ENCODE data around the gene STAU1. TPM values are rescaled to one million over a fixed set of nuclear protein-coding genes. Genes with fewer than 3 reads are reported as not detected.
A peak's percentile ranks its signal among the peaks of the same experiment; 100 is the strongest.
"Not testable (repeated sequence)": the region's sequence is repeated elsewhere in the genome, so short reads cannot be mapped to it uniquely, and the experiment has no call there.

Gene STAU1
- total and polyA plus RNA-seq, 9 donors = 29.1 to 68.5 (median 54.5) TPM

GRCh38 chr20:49229381-49229780 lies 41.2 kb upstream of the STAU1 start:
- no CpG with 5 or more reads among the region's 2 CpGs for WGBS (ENCODE audit: insufficient coverage)
- no peak overlapping the region for H3K27ac ChIP-seq (ENCODE audit: low read length)

GRCh38 chr20:49228676-49229075 lies 40.5 kb upstream of the STAU1 start:
- no peaks in the 10 kb centered on the region for H3K27me3 ChIP-seq (ENCODE audit: control insufficient read depth, insufficient read depth, low read length)
- H3K4me3 ChIP-seq (ENCODE audit: low read length) = no peak overlapping the region
- peak; percentile 56 for DNase-seq
- WGBS (ENCODE audit: insufficient coverage) = 92% methylated on average over 7 of the region's 9 CpGs
- H3K36me3 ChIP-seq (ENCODE audit: control insufficient read depth, insufficient read depth, low read length) = peaks cover 73% of the 10 kb centered on the region
- no peaks in the 10 kb centered on the region for H3K9me3 ChIP-seq (replicated peaks; ENCODE audit: control insufficient read depth, low read depth, low read length)
- peaks cover 31% of the 10 kb centered on the region for H3K4me1 ChIP-seq (ENCODE audit: control insufficient read depth, insufficient read depth, low read length)
- no peak overlapping the region for H3K27ac ChIP-seq (ENCODE audit: low read length)

More at GRCh38 chr20:49229381-49229780, 41.2 kb upstream of the STAU1 start:
- DNase-seq = no peak
- no peak overlapping the region for H3K4me3 ChIP-seq (ENCODE audit: low read length)
- no peaks in the 10 kb centered on the region for H3K27me3 ChIP-seq (ENCODE audit: control insufficient read depth, insufficient read depth, low read length)
- no peaks in the 10 kb centered on the region for H3K9me3 ChIP-seq (replicated peaks; ENCODE audit: control insufficient read depth, low read depth, low read length)
- peaks cover 73% of the 10 kb centered on the region for H3K36me3 ChIP-seq (ENCODE audit: control insufficient read depth, insufficient read depth, low read length)
- peaks cover 31% of the 10 kb centered on the region for H3K4me1 ChIP-seq (ENCODE audit: control insufficient read depth, insufficient read depth, low read length)

GRCh38 chr20:49225896-49226295 lies 37.8 kb upstream of the STAU1 start:
- H3K4me1 ChIP-seq (ENCODE audit: control insufficient read depth, insufficient read depth, low read length) = peaks cover 18% of the 10 kb centered on the region
- H3K36me3 ChIP-seq (ENCODE audit: control insufficient read depth, insufficient read depth, low read length) = peaks cover 71% of the 10 kb centered on the region
- H3K9me3 ChIP-seq (replicated peaks; ENCODE audit: control insufficient read depth, low read depth, low read length) = no peaks in the 10 kb centered on the region
- H3K4me3 ChIP-seq (ENCODE audit: low read length) = no peak overlapping the region
- WGBS (ENCODE audit: insufficient coverage) = 77% methylated on average over 2 of the region's 7 CpGs
- H3K27me3 ChIP-seq (ENCODE audit: control insufficient read depth, insufficient read depth, low read length) = no peaks in the 10 kb centered on the region
- no peak for DNase-seq
- H3K27ac ChIP-seq (ENCODE audit: low read length) = no peak overlapping the region

- peaks cover 19% of the 10 kb centered on the region for H3K4me1 ChIP-seq (ENCODE audit: control insufficient read depth, insufficient read depth, low read length)
- no peaks in the 10 kb centered on the region for H3K9me3 ChIP-seq (replicated peaks; ENCODE audit: control insufficient read depth, low read depth, low read length)
- H3K36me3 ChIP-seq (ENCODE audit: control insufficient read depth, insufficient read depth, low read length) = peaks cover 34% of the 10 kb centered on the region
- peak overlapping the region; percentile 88 for H3K27ac ChIP-seq (ENCODE audit: low read length)
- WGBS (ENCODE audit: insufficient coverage) = 49% methylated on average over 13 of the region's 28 CpGs
- DNase-seq = no peak
- no peaks in the 10 kb centered on the region for H3K27me3 ChIP-seq (ENCODE audit: control insufficient read depth, insufficient read depth, low read length)
- peak overlapping the region; percentile 88 for H3K4me3 ChIP-seq (ENCODE audit: low read length)
Measured at GRCh38 chr20:49219924-49220831, 32.0 kb upstream of the STAU1 start.

GRCh38 chr20:49219091-49219923 lies 31.2 kb upstream of the STAU1 start, which contains the start of gene DDX27:
Gene DDX27, plus strand, starts transcription at chr20:49219416. Its CDS starts 33 bp downstream, at chr20:49219449.
- peaks cover 26% of the 10 kb centered on the region for H3K36me3 ChIP-seq (ENCODE audit: control insufficient read depth, insufficient read depth, low read length)
- H3K27me3 ChIP-seq (ENCODE audit: control insufficient read depth, insufficient read depth, low read length) = no peaks in the 10 kb centered on the region
- H3K4me3 ChIP-seq (ENCODE audit: low read length) = peak within 1 kb of the TSS; percentile 88
- peak within 1 kb of the TSS; percentile 88 for H3K27ac ChIP-seq (ENCODE audit: low read length)
- WGBS (ENCODE audit: insufficient coverage) = 0% methylated on average over 44 of the region's 46 CpGs
- DNase-seq = peak; percentile 99
- no peaks in the 10 kb centered on the region for H3K9me3 ChIP-seq (replicated peaks; ENCODE audit: control insufficient read depth, low read depth, low read length)
- peaks cover 19% of the 10 kb centered on the region for H3K4me1 ChIP-seq (ENCODE audit: control insufficient read depth, insufficient read depth, low read length)

- Histone ChIP-seq H3K36me3 (ENCODE audit: control insufficient read depth, insufficient read depth, low read length) (peaks cover 20% of the 10 kb centered on the region), H3K4me1 (ENCODE audit: control insufficient read depth, insufficient read depth, low read length) (peaks cover 19% of the 10 kb centered on the region), H3K27ac (ENCODE audit: low read length) (peak overlapping the region; percentile 48), H3K4me3 (ENCODE audit: low read length) (peak overlapping the region; percentile 88)
- not testable (repeated sequence) for H3K27me3 ChIP-seq (ENCODE audit: control insufficient read depth, insufficient read depth, low read length); H3K9me3 ChIP-seq (replicated peaks; ENCODE audit: control insufficient read depth, low read depth, low read length); DNase-seq
- 34% methylated on average over 8 of the region's 13 CpGs for WGBS (ENCODE audit: insufficient coverage)
Measured at GRCh38 chr20:49218739-49219090, 30.6 kb upstream of the STAU1 start.

- no CpG with 5 or more reads among the region's 11 CpGs for WGBS (ENCODE audit: insufficient coverage)
Measured at GRCh38 chr20:49216991-49217578, 29.0 kb upstream of the STAU1 start.

GRCh38 chr20:49215232-49215631 lies 27.1 kb upstream of the STAU1 start:
- H3K4me3 ChIP-seq (ENCODE audit: low read length) = no peak overlapping the region
- peaks cover 14% of the 10 kb centered on the region for H3K4me1 ChIP-seq (ENCODE audit: control insufficient read depth, insufficient read depth, low read length)
- peaks cover 1% of the 10 kb centered on the region for H3K9me3 ChIP-seq (replicated peaks; ENCODE audit: control insufficient read depth, low read depth, low read length)
- DNase-seq = no peak
- 85% methylated on average over 2 of the region's 3 CpGs for WGBS (ENCODE audit: insufficient coverage)
- H3K27me3 ChIP-seq (ENCODE audit: control insufficient read depth, insufficient read depth, low read length) = no peaks in the 10 kb centered on the region
- H3K36me3 ChIP-seq (ENCODE audit: control insufficient read depth, insufficient read depth, low read length) = no peaks in the 10 kb centered on the region
- no peak overlapping the region for H3K27ac ChIP-seq (ENCODE audit: low read length)

More at GRCh38 chr20:49216991-49217578, 29.0 kb upstream of the STAU1 start:
- Histone ChIP-seq H3K27me3 (ENCODE audit: control insufficient read depth, insufficient read depth, low read length) (no peaks in the 10 kb centered on the region), H3K36me3 (ENCODE audit: control insufficient read depth, insufficient read depth, low read length) (peaks cover 10% of the 10 kb centered on the region), H3K4me1 (ENCODE audit: control insufficient read depth, insufficient read depth, low read length) (peaks cover 19% of the 10 kb centered on the region), H3K27ac (ENCODE audit: low read length) (no peak overlapping the region), H3K4me3 (ENCODE audit: low read length) (no peak overlapping the region), H3K9me3 (replicated peaks; ENCODE audit: control insufficient read depth, low read depth, low read length) (no peaks in the 10 kb centered on the region)
- DNase-seq = peak; percentile 93

GRCh38 chr20:49214571-49214970 lies 26.4 kb upstream of the STAU1 start:
- Histone ChIP-seq H3K27me3 (ENCODE audit: control insufficient read depth, insufficient read depth, low read length) (no peaks in the 10 kb centered on the region), H3K36me3 (ENCODE audit: control insufficient read depth, insufficient read depth, low read length) (no peaks in the 10 kb centered on the region), H3K4me1 (ENCODE audit: control insufficient read depth, insufficient read depth, low read length) (peaks cover 8% of the 10 kb centered on the region), H3K27ac (ENCODE audit: low read length) (no peak overlapping the region), H3K4me3 (ENCODE audit: low read length) (no peak overlapping the region), H3K9me3 (replicated peaks; ENCODE audit: control insufficient read depth, low read depth, low read length) (peaks cover 5% of the 10 kb centered on the region)
- DNase-seq = no peak

GRCh38 chr20:49210757-49211110 lies 22.6 kb upstream of the STAU1 start:
- WGBS (ENCODE audit: insufficient coverage) = no CpG with 5 or more reads among the region's 1 CpG
- H3K27ac ChIP-seq (ENCODE audit: low read length) = no peak overlapping the region
- no peaks in the 10 kb centered on the region for H3K27me3 ChIP-seq (ENCODE audit: control insufficient read depth, insufficient read depth, low read length)
- no peak for DNase-seq
- no peaks in the 10 kb centered on the region for H3K4me1 ChIP-seq (ENCODE audit: control insufficient read depth, insufficient read depth, low read length)
- no peak overlapping the region for H3K4me3 ChIP-seq (ENCODE audit: low read length)
- H3K9me3 ChIP-seq (replicated peaks; ENCODE audit: control insufficient read depth, low read depth, low read length) = peaks cover 5% of the 10 kb centered on the region
- no peaks in the 10 kb centered on the region for H3K36me3 ChIP-seq (ENCODE audit: control insufficient read depth, insufficient read depth, low read length)

All from muscle of leg (tissue), 11 donors.